ENCODE measurements around the gene PMEPA1. TPM values are rescaled to one million over a fixed set of nuclear protein-coding genes. Genes with fewer than 3 reads are reported as not detected.

PMEPA1 gene
- total and polyA plus RNA-seq, 2 experiments from 2014 or later = 7.3 to 15.4 TPM

GRCh38 chr20:57612916-57613315 lies 96.9 kb downstream of the PMEPA1 start:
- no peak for ATAC-seq
- no peak overlapping the region for H3K4me3 Mint-ChIP-seq
- DNase-seq (ENCODE audit: low spot score) = no peak

More at GRCh38 chr20:57612916-57613315, 96.9 kb downstream of the PMEPA1 start:
- no peaks in the 10 kb centered on the region for H3K27me3 ChIP-seq (ENCODE audit: insufficient read depth)
- peaks cover 10% of the 10 kb centered on the region for H3K27me3 Mint-ChIP-seq (ENCODE audit: insufficient read depth, low read depth, poor library complexity)
- no peaks in the 10 kb centered on the region for H3K36me3 Mint-ChIP-seq (ENCODE audit: low read depth)
- no peak overlapping the region for H3K27ac Mint-ChIP-seq
- no peaks in the 10 kb centered on the region for H3K79me2 ChIP-seq (replicated peaks; ENCODE audit: insufficient read depth)
- H3K9me3 Mint-ChIP-seq = no peaks in the 10 kb centered on the region; the same call in 2 of the 3 replicates
- no peak overlapping the region for H3K4me2 ChIP-seq
- no peak for TF ChIP-seq STAT1 (IDR thresholded peaks at IDR 0.05; ENCODE audit: unreplicated experiment)
- no peak for TF ChIP-seq EZH2 (IDR thresholded peaks at IDR 0.05; ENCODE audit: low read depth, unreplicated experiment)
- no peak for TF ChIP-seq REST (IDR thresholded peaks at IDR 0.05; ENCODE audit: unreplicated experiment)
- no peak for TF ChIP-seq ZNF114 (CRISPR knock-in tag; IDR thresholded peaks at IDR 0.05)
- TF ChIP-seq CTCF (conservative IDR thresholded peaks at IDR 0.05; ENCODE audit: low read depth in 2 of 2) = no peak
- no peak for TF ChIP-seq JUNB (IDR thresholded peaks at IDR 0.05; ENCODE audit: unreplicated experiment)
- TF ChIP-seq NANOG (IDR thresholded peaks at IDR 0.05; ENCODE audit: borderline replicate concordance) = no peak
- TF ChIP-seq ZNF462 (CRISPR knock-in tag; IDR thresholded peaks at IDR 0.05) = no peak
- no peak for TF ChIP-seq EZH2phosphoT487 (IDR thresholded peaks at IDR 0.05; ENCODE audit: unreplicated experiment)
- no peak for TF ChIP-seq ETS1 (IDR thresholded peaks at IDR 0.05)
- TF ChIP-seq CREB1 (CRISPR knock-in tag; IDR thresholded peaks at IDR 0.05; ENCODE audit: low read depth) = no peak
- TF ChIP-seq ZNF331 (CRISPR knock-in tag; IDR thresholded peaks at IDR 0.05; ENCODE audit: low read depth) = no peak
- no peak for TF ChIP-seq POLR2AphosphoS5 (IDR thresholded peaks at IDR 0.05; ENCODE audit: low read depth)
- H3K4me1 ChIP-seq (ENCODE audit: insufficient read depth) = no peaks in the 10 kb centered on the region
- H3F3A ChIP-seq (replicated peaks; ENCODE audit: low read depth) = no peaks in the 10 kb centered on the region
- H2AFZ ChIP-seq = no peak overlapping the region
- H3K36me3 ChIP-seq (ENCODE audit: insufficient read depth) = no peaks in the 10 kb centered on the region
- H3K27ac ChIP-seq (ENCODE audit: low read depth) = no peak overlapping the region
- 0 out of 2 replicates have a peak, but pooled peaks cover 2% of the 10 kb centered on the region for H3K9me2 ChIP-seq (ENCODE audit: insufficient read depth)
- H4K20me1 ChIP-seq (replicated peaks; ENCODE audit: insufficient read depth) = no peaks in the 10 kb centered on the region
- H3K4me1 Mint-ChIP-seq = no peaks in the 10 kb centered on the region; the same call in 2 of the 3 replicates
- H3K4me3 ChIP-seq = no peak overlapping the region

All from GM23338 (cell line).